Islet of Langerhans (tissue), 1 donor: ENCODE results near the gene ARRB1.

ENCODE experiments used
- FAIRE-seq: peaks from one replicate; lab custom pipeline; 2011; peaks lifted over from hg19 to GRCh38; lab: Jason Lieb, UNC

Gene ARRB1

DNA sequence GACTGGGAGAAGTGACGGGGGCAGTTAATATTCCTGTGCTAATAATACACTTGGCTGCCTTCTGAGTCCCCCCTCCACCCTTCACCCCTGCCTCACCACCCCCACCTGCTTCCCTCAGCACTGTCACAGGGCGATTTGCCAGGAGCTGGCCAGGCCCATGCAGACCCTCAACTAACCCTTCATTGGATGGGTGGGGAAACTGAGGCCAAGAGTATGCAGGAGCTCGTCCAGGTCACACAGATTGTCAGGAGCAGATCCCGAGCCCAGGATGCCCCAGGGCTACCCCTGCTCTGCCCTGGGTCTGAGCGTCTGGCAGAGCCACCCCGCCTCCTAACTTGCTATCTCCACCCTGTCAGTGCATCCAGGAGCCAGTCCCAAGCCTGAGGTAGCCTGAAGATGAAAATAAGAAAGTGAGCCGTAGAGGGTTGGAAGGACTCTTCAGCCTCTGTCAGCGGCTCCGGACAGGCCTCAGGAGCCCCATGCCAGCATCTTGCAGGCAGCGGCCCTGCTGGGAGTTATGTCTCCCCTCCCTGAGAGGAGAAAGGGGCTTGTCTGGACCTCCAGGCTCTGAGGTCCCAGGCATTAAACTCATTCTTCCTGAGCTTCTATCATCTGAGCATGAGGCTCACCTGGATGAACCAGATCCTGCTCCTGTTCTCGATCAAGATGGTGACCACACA lies 104.7 kb downstream of the ARRB1 start:
- FAIRE-seq = no peak

DNA sequence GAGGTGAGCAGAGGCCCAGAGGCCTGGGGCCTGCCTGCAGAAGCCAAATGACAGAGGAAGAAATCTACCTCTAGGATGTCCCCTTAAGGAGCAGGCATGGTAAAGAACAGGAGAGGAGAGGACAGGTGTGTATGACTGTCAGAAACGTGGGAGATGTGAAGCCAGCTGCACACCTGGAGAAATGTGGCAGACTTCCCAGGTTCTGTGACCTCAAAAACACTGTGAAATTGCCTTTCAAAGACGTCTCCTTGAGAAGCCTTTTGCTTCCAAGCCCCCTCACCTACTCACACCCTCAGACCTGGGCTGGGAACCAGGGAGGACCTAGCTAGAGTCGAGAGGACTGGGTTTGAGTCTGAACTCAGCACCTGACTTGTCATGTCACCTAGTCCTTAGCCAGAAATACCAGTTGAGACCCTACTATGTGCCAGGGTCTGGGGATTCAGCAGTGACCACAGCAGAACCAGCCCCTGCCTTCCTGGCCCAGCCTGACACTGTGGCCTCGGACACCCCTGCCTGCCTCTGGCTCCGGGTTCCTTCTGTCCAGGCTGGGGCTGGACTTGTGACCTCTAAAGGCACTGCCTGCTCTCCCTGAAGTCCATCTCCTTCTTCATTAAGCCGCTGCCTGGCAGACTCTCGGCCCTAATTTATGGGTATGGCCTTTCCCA lies 105.3 kb downstream of the ARRB1 start:
- no peak for FAIRE-seq

GRCh38 chr11:75245356-75246005 lies 106.0 kb downstream of the ARRB1 start:
- no peak for FAIRE-seq

- FAIRE-seq = no peak
Measured at GRCh38 chr11:75244052-75244814, 107.2 kb downstream of the ARRB1 start.

GRCh38 chr11:75242722-75243600 lies 108.5 kb downstream of the ARRB1 start:
- FAIRE-seq = no peak

GRCh38 chr11:75241906-75242644 lies 109.4 kb downstream of the ARRB1 start:
- FAIRE-seq = no peak

DNA sequence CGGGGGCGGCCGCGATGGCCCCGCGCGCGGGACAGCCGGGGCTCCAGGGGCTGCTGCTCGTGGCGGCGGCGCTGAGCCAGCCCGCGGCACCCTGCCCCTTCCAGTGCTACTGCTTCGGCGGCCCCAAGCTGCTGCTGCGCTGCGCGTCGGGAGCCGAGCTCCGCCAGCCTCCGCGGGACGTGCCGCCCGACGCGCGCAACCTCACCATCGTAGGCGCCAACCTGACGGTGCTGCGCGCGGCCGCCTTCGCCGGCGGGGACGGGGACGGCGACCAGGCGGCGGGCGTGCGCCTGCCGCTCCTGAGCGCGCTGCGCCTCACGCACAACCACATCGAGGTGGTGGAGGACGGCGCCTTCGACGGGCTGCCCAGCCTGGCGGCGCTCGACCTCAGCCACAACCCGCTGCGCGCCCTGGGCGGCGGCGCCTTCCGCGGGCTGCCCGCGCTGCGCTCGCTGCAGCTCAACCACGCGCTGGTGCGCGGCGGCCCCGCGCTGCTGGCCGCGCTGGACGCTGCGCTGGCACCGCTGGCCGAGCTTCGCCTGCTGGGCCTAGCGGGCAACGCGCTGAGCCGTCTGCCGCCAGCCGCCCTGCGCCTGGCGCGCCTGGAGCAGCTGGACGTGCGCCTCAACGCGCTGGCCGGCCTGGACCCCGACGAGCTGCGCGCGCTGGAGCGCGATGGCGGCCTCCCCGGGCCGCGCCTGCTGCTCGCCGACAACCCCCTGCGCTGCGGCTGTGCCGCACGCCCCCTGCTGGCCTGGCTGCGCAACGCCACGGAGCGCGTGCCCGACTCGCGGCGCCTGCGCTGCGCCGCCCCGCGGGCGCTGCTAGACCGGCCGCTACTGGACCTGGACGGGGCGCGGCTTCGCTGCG lies 110.2 kb downstream of the ARRB1 start:
- FAIRE-seq = no peak

GRCh38 chr11:75240311-75241035 lies 111.0 kb downstream of the ARRB1 start, which contains the start of gene TPBGL:
TSS of gene TPBGL (plus strand) at chr11:75240774. CDS start at chr11:75241050, 276 bp downstream.
- no peak for FAIRE-seq

- FAIRE-seq = no peak
Measured at GRCh38 chr11:75239531-75240290, 111.8 kb downstream of the ARRB1 start.

GRCh38 chr11:75238595-75239440 lies 112.6 kb downstream of the ARRB1 start:
- no peak for FAIRE-seq

GRCh38 chr11:75237050-75237449 lies 114.4 kb downstream of the ARRB1 start:
- FAIRE-seq = no peak

DNA sequence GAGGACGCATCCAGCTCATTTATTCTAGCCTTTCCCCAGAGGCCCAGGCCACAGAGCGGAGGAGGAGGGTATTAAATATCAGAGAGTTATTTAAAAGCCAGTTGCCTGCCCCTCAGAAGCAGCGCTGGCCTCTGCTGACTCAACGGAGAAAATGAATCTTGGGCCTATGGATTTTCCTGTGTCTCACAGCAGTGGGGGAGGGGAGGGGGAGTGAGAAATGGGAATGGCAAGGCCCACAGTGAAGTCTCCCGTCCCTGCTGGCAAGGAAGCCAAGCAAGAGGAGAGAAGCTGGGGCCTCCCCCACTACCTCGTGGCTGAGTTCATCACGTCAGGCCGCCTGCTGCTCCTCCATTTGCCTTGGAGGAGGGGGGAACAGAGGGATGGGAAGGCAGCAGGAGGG lies 115.4 kb downstream of the ARRB1 start:
- FAIRE-seq = no peak

GRCh38 chr11:75233754-75234172 lies 117.7 kb downstream of the ARRB1 start:
- no peak for FAIRE-seq

- no peak for FAIRE-seq
Measured at GRCh38 chr11:75230621-75231020, 120.8 kb downstream of the ARRB1 start.

GRCh38 chr11:75229466-75229865 lies 122.0 kb downstream of the ARRB1 start:
- FAIRE-seq = no peak

- no peak for FAIRE-seq
Measured at GRCh38 chr11:75225794-75226193, 125.7 kb downstream of the ARRB1 start.

- FAIRE-seq = no peak
Measured at GRCh38 chr11:75223954-75224643, 127.4 kb downstream of the ARRB1 start.
